Measurements from ENCODE around the gene EYS. TPM values are rescaled to one million over a fixed set of nuclear protein-coding genes. Genes with fewer than 3 reads are reported as not detected.
A peak's percentile ranks its signal among the peaks of the same experiment; 100 is the strongest.
"Not testable (repeated sequence)": the region's sequence is repeated elsewhere in the genome, so short reads cannot be mapped to it uniquely, and the experiment has no call there.

The EYS gene
- total RNA-seq, 1 donor from 2014 or later, result not detected

- intact Hi-C loops (cut with DNase I), result no loop called here
- no peak for ATAC-seq
- peak; percentile 45 for DNase-seq (ENCODE audit: missing footprints)
Measured at GRCh38 chr6:65638047-65638831, 68.8 kb downstream of the EYS start.

GRCh38 chr6:65637289-65638046 is 69.6 kb downstream of the EYS start:
- intact Hi-C loops (cut with DNase I), result no loop called here
- no peak for ATAC-seq
- no peak for DNase-seq (ENCODE audit: missing footprints)

DNA sequence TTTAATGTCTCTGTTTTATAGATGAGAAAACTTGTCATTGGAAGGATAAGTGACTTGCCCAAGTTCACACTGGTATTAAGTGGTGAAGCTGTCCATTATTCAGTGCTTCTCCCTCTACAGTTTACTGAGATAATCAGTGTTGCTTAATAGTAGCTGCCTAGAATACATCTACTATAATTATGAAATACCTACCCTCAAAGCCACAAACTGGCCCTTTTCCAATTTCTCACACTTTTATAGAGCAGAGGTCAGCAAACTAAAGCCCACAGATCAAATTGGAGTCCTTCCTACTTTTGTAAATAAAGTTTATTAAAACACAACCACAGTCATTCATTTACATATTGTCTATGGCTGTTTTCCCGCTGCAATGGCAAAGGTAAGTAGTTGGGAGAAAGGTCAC is 73.5 kb downstream of the EYS start:
- ATAC-seq (no peak), DNase-seq (ENCODE audit: missing footprints) (no peak)
- intact Hi-C loops (cut with DNase I), result no loop called here

DNA sequence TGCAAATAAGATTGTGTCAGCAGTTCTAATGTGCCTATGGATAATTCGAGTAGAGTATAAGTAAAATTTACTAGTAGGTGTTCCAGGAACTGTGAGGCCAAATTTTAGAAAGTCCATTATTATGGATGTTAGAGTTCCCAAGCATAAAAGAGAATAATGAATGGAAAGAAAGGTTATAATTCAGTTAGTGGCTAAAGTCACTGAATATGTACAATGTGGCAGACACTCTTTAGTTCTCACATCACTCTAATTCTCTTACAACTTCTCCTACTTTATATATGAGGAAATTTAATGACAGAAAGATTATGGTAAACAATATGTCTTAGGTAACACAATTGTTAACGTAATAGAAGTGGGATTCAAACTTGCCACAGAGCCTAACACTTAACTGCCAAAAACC is 75.3 kb downstream of the EYS start:
- intact Hi-C loops (cut with DNase I), result no loop called here

GRCh38 chr6:65627434-65627999 is 79.5 kb downstream of the EYS start:
- DNase-seq (ENCODE audit: missing footprints); ATAC-seq; intact Hi-C loops (cut with DNase I): not testable (repeated sequence)

More for the DNA sequence above, 75.3 kb downstream of the EYS start:
- DNase-seq (ENCODE audit: missing footprints) (no peak), ATAC-seq (no peak)

GRCh38 chr6:65627015-65627414 is 80.0 kb downstream of the EYS start:
- intact Hi-C loops (cut with DNase I), result no loop called here
- no peak for DNase-seq (ENCODE audit: missing footprints)
- no peak for ATAC-seq

GRCh38 chr6:65623566-65623965 is 83.5 kb downstream of the EYS start:
- no peak for ATAC-seq
- DNase-seq (ENCODE audit: missing footprints), result no peak
- intact Hi-C loops (cut with DNase I), result no loop called here

DNA sequence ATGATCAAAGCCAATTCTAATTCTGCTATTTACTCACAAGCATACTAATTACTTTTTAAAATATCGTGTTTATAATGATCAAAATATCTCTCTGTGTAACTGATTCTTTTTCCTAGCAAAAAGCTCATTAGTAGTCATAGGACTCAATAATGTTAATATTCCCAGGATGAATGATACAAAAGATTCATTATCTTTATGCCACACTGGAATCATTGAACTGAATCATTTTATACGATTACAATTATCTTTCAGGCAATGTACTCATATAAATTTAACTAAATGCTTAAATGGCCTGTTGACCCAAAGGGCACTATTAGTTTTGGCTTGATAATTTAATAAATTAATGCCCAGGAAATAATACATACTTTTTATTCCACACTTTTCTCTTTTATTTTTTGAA is 96.3 kb downstream of the EYS start:
- DNase-seq (ENCODE audit: missing footprints) (no peak), ATAC-seq (no peak)
- intact Hi-C loops (cut with DNase I), result no loop called here

- DNase-seq (ENCODE audit: missing footprints) (no peak), ATAC-seq (no peak)
- intact Hi-C loops (cut with DNase I), result no loop called here
Measured at GRCh38 chr6:65595540-65595939, 111.5 kb downstream of the EYS start.

DNA sequence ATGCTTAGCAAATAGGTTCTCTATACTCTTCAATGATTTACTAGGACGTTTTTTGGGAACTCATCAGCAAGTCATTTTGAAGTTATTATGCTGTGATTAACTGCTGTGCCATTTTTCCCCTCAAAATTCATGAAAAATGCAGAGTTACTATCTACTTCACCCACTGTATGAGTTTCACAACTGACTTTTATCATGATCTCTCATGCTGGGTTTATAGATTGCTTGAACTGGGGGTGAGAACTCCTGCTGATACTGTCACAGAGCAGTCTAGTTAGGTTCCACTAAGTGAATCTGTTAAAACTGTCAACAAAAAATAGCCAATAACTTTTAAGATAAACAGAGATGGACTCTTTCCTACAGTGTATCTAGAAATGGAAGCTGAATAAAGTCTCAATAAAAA is 136.7 kb downstream of the EYS start:
- intact Hi-C loops (cut with DNase I), result no loop called here
- ATAC-seq, result no peak
- DNase-seq (ENCODE audit: missing footprints), result no peak

- ATAC-seq (no peak), DNase-seq (ENCODE audit: missing footprints) (no peak)
- intact Hi-C loops (cut with DNase I), result no loop called here
Measured at GRCh38 chr6:65569505-65569904, 137.5 kb downstream of the EYS start.

DNA sequence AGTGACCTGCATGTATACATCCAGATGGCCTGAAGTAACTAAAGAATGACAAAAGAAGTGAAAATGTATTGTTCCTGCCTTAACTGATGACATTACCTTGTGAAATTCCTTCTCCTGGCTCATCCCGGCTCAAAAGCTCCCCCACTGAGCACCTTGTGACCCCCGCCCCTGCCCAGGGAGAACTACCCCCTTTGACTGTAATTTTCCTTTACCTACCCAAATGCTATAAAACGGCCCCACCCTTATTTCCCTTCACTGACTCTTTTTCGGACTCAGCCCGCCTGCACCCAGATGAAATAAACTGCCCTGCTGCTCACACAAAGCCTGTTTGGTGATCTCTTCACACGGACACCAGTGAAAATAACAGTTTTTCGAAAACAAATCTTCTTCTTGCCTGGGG is 138.0 kb downstream of the EYS start:
- not testable (repeated sequence) for ATAC-seq; DNase-seq (ENCODE audit: missing footprints)

DNA sequence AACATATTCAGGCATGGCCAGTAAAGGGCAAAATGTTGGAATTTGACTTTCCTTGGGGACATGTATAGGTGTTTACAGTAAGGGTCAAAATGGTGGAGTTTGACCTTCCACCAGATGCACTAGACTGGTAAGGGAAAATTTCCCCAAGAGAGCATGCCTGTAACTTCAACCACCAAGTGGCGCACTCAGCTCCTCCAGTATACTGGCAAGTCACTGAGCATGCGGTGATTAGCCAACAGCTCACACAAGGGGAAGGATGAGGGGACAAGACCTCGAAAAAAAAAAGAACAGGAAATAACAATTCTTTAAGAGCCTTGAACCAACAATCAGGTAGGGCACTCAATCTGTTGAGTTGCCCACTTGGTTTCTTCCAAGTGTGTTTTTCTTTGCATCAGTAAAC is 140.9 kb downstream of the EYS start:
- no peak for ATAC-seq
- no peak for DNase-seq (ENCODE audit: missing footprints)
- intact Hi-C loops (cut with DNase I), result no loop called here

More for the DNA sequence above, 138.0 kb downstream of the EYS start:
- intact Hi-C loops (cut with DNase I), result not testable (repeated sequence)

GRCh38 chr6:65558071-65558470 is 149.0 kb downstream of the EYS start:
- intact Hi-C loops (cut with DNase I), result no loop called here
- ATAC-seq (no peak), DNase-seq (ENCODE audit: missing footprints) (peak; percentile 39)

DNA sequence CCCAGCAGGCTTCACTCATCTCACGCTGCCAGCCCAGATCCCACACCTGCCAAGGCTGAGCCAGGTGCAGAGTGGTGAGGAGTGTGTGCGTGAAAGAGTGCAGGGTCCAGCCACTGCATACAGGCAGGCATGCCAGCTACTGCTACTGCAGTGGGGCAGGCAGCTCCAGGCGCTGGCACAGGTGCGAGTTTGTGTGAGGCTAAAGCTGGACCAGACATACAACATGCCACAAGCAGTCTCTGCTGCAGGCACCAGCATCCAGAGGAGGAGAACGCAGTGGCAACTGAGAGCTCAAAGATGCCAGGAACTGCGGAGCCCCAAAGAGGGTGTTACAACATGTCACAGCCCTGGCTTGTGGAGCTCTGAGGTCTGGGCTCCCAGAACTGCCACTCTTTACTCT is 149.8 kb downstream of the EYS start:
- DNase-seq (ENCODE audit: missing footprints), result no peak
- intact Hi-C loops (cut with DNase I), result no loop called here
- ATAC-seq, result no peak

- DNase-seq (ENCODE audit: missing footprints) (no peak), ATAC-seq (no peak)
- intact Hi-C loops (cut with DNase I), result no loop called here
Measured at GRCh38 chr6:65546894-65547293, 160.1 kb downstream of the EYS start.

- DNase-seq (ENCODE audit: missing footprints), result no peak
- intact Hi-C loops (cut with DNase I), result no loop called here
- ATAC-seq, result no peak
Measured at GRCh38 chr6:65545920-65546319, 161.1 kb downstream of the EYS start.

GRCh38 chr6:65538644-65539043 is 168.4 kb downstream of the EYS start:
- ATAC-seq (no peak), DNase-seq (ENCODE audit: missing footprints) (no peak)
- intact Hi-C loops (cut with DNase I), result no loop called here

DNA sequence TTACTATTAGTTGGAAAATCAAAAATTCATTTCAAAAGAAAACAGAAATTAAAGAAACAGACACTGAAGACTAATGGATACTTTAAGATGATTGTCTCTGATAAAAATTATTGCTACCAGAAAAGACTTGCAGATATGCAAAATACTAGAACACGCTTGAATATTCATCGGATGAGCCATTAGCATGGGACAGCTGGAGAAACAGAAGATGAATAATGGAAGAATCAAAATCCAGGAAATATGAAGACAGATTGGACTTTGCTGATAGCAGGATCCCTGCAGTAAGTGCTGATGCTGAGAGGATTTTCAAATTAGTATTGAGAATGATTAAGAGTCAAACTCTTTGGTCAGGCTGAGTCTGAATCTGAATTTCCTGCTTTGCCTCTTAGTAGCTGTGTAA is 169.4 kb downstream of the EYS start:
- no peak for ATAC-seq
- no peak for DNase-seq (ENCODE audit: missing footprints)
- intact Hi-C loops (cut with DNase I), result no loop called here

DNA sequence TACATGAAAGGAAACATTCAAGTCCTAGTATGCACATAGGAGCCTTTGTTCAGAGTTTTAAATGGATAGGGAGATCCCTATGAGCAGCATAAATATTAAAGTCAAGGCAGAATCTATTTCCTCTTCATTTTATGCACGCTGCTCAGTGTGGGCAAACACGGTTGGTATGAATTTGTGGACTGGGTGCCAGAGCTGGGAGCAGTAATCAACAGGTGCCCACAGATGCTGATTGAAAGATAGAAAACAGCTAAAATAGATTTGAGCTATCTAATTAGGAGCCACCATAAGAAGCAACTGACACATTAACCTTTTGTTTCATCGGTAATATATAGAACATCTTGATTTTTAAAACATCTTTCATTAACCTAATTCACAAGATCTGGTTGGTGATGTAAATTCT is 175.5 kb downstream of the EYS start:
- intact Hi-C loops (cut with DNase I), result no loop called here
- DNase-seq (ENCODE audit: missing footprints) (no peak), ATAC-seq (no peak)
